DND-41 (cell line): ENCODE measurements around the gene ANKRD55.
"Not testable (repeated sequence)": the region's sequence is repeated elsewhere in the genome, so short reads cannot be mapped to it uniquely, and the experiment has no call there.

ENCODE experiments used
- ATAC-seq: fragments of 200-7000 bp; cut with Tn5 transposase; 3 replicates; pipeline ENCODE4 v1.9.1; 2021; ENCODE audit warnings: low read depth; ENCODE audit not compliant: insufficient read depth
- DNase-seq: peaks from one replicate; pipeline ENCODE4 v3.0.0-alpha.2; 2020
- H2AFZ ChIP-seq: 2 replicates; pipeline ENCODE4 v1.6.0; 2012; ENCODE audit warnings: low read depth, low read length
- H3K27ac ChIP-seq: 2 replicates; pipeline ENCODE4 v1.5.1; 2012; ENCODE audit warnings: low read length, inconsistent platforms
- H3K27me3 ChIP-seq: fragments of 200-600 bp; sonication (generic); 2 replicates; pipeline ENCODE4 v1.6.0; 2012; ENCODE audit warnings: low read length, mild to moderate bottlenecking, inconsistent platforms; ENCODE audit not compliant: insufficient read depth, poor library complexity
- H3K36me3 ChIP-seq: 2 replicates; pipeline ENCODE4 v1.5.1; 2012; ENCODE audit warnings: low read length, inconsistent platforms; ENCODE audit not compliant: insufficient read depth
- H3K4me1 ChIP-seq: 2 replicates; pipeline ENCODE4 v1.5.1; 2012; ENCODE audit warnings: mild to moderate bottlenecking, low read length; ENCODE audit not compliant: insufficient read depth
- H3K4me2 ChIP-seq: 2 replicates; pipeline ENCODE4 v1.6.0; 2012; ENCODE audit warnings: mild to moderate bottlenecking, moderate library complexity, low read length, inconsistent platforms; ENCODE audit not compliant: insufficient read depth
- H3K4me3 ChIP-seq, 2 experiments: fragments of 200-600 bp in 1 of 2; shearing (Covaris generic) in 1 of 2; 2 replicates each; pipeline ENCODE4 v1.5.1; 2012 to 2016; ENCODE audit warnings: inconsistent platforms in 2 of 2, low read length in 2 of 2, mild to moderate bottlenecking in 2 of 2, low read depth in 1 of 2, moderate library complexity in 1 of 2
- H3K79me2 ChIP-seq: 2 replicates; pipeline ENCODE4 v1.6.0; 2012; ENCODE audit warnings: low read length, inconsistent platforms; ENCODE audit not compliant: insufficient read depth
- H3K9ac ChIP-seq: 2 replicates; pipeline ENCODE4 v1.6.0; 2012; ENCODE audit warnings: low read depth, mild to moderate bottlenecking, inconsistent platforms, low read length, moderate library complexity
- H3K9me3 ChIP-seq: 2 replicates; pipeline ENCODE4 v1.5.1; 2012; ENCODE audit warnings: low read length, moderate library complexity, mild to moderate bottlenecking, inconsistent platforms; ENCODE audit not compliant: insufficient read depth, severe bottlenecking
- H4K20me1 ChIP-seq: 2 replicates; pipeline ENCODE4 v1.6.0; 2012; ENCODE audit warnings: low read length; ENCODE audit not compliant: insufficient read depth
- EZH2 ChIP-seq: IDR thresholded peaks from 3 replicates; pipeline ENCODE4 v1.6.1; 2012; ENCODE audit warnings: borderline replicate concordance, low read depth, mild to moderate bottlenecking, moderate library complexity, low read length, inconsistent platforms; ENCODE audit not compliant: severe bottlenecking
- TF ChIP-seq, protein P1 (sequence below): IDR thresholded peaks from 2 replicates; pipeline ENCODE4 v1.5.1; 2012; ENCODE audit warnings: borderline replicate concordance, low read length, moderate library complexity, mild to moderate bottlenecking; ENCODE audit not compliant: poor library complexity, severe bottlenecking; ENCODE audit errors: extremely low read depth

The ANKRD55 gene

DNA sequence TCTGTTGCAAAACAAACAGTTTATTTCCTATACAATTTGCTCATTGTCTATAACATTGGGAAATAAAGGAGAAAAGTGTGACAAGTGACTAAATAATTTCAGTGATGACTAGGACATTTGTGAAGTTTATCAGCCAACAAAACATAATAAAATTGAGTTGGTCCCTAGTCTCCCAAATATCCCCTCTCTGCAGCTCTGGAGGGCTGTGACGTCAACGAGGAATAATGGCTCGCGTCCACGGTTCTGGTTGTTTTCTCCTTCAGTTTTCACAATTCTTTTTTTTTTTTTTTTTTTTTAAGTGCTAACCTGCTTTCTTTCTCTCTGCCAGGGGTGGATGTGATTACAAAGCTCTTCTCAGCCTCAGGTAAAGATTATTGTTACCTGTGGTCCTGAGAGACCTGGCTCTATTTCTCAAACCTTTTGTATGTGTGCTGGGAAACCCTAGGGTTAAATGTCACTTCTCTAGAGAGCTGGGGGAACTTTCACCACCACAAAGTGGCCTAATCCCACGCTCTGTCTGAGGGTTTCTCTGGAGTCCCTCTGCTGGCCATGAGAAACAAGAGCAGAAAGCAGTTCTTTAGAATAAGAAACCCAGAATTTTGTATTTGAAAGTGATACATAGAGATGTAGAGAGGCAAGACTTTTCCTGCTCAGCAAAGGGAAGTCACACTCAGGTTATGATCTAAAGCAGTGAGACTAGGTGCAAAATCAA lies 36.2 kb upstream of the ANKRD55 start:
- TF ChIP-seq EZH2: no peak
- TF ChIP-seq, protein P1, sequence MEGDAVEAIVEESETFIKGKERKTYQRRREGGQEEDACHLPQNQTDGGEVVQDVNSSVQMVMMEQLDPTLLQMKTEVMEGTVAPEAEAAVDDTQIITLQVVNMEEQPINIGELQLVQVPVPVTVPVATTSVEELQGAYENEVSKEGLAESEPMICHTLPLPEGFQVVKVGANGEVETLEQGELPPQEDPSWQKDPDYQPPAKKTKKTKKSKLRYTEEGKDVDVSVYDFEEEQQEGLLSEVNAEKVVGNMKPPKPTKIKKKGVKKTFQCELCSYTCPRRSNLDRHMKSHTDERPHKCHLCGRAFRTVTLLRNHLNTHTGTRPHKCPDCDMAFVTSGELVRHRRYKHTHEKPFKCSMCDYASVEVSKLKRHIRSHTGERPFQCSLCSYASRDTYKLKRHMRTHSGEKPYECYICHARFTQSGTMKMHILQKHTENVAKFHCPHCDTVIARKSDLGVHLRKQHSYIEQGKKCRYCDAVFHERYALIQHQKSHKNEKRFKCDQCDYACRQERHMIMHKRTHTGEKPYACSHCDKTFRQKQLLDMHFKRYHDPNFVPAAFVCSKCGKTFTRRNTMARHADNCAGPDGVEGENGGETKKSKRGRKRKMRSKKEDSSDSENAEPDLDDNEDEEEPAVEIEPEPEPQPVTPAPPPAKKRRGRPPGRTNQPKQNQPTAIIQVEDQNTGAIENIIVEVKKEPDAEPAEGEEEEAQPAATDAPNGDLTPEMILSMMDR: peak; percentile 43
- Histone ChIP-seq H3K36me3 (no peaks in the 10 kb centered on the region), H3K9ac (no peak overlapping the region), H3K27ac (no peak overlapping the region), H2AFZ (no peak overlapping the region), H4K20me1 (no peaks in the 10 kb centered on the region), H3K79me2 (no peaks in the 10 kb centered on the region), H3K9me3 (no peaks in the 10 kb centered on the region), H3K4me1 (no peaks in the 10 kb centered on the region), H3K4me3 (no peak overlapping the region), H3K27me3 (peaks cover 4% of the 10 kb centered on the region), H3K4me2 (no peak overlapping the region)
- DNase-seq (no peak), ATAC-seq (no peak)

DNA sequence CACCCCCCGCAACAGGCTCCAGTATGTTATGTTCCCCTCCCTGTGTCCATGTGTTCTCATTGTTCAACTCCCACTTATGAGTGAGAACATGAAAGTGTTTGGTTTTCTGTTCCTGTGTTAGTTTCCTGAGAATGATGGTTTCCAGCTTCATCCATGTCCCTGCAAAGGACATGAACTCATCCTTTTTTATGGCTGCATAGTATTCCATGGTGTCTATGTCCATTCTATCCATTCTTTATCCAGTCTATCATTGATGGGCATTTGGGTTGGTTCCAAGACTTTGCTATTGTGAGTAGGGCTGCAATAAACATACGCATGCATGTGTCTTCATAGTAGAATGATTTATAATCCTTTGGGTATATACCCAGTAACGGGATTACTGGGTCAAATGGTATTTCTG lies 35.6 kb upstream of the ANKRD55 start:
- not testable (repeated sequence) for DNase-seq, H3K4me2 ChIP-seq, H3K27me3 ChIP-seq, H3K79me2 ChIP-seq, H3K4me3 ChIP-seq, H3K36me3 ChIP-seq, H4K20me1 ChIP-seq, H2AFZ ChIP-seq, H3K27ac ChIP-seq, H3K9me3 ChIP-seq, H3K4me1 ChIP-seq, H3K9ac ChIP-seq, ATAC-seq

DNA sequence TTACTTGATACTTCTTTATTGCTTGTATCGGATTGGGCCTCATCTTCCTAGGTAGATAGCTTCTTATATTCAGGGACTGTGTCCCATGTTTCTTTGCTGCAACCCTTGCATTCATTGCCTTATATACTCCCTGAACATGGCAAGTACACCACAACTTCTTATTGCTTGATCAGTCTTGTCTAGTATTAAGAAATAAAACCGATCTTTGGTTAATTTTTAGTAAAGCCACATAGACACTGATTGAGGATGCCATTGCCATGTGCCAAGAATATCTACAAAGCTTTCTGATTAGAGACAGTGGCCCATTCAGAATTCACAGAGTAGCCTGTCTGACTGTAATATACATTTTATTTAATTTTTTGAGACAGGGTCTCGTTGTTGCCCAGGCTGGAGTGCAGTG lies 34.7 kb upstream of the ANKRD55 start:
- ATAC-seq (no peak), DNase-seq (no peak)
- TF ChIP-seq, protein P1: no peak
- no peak for TF ChIP-seq EZH2
- Histone ChIP-seq H3K4me2 (no peak overlapping the region), H3K79me2 (no peaks in the 10 kb centered on the region), H3K9me3 (no peaks in the 10 kb centered on the region), H3K27ac (no peak overlapping the region), H3K4me1 (no peaks in the 10 kb centered on the region), H4K20me1 (no peaks in the 10 kb centered on the region), H3K9ac (no peak overlapping the region), H3K36me3 (no peaks in the 10 kb centered on the region), H3K4me3 (no peak overlapping the region), H3K27me3 (peaks cover 4% of the 10 kb centered on the region), H2AFZ (no peak overlapping the region)

DNA sequence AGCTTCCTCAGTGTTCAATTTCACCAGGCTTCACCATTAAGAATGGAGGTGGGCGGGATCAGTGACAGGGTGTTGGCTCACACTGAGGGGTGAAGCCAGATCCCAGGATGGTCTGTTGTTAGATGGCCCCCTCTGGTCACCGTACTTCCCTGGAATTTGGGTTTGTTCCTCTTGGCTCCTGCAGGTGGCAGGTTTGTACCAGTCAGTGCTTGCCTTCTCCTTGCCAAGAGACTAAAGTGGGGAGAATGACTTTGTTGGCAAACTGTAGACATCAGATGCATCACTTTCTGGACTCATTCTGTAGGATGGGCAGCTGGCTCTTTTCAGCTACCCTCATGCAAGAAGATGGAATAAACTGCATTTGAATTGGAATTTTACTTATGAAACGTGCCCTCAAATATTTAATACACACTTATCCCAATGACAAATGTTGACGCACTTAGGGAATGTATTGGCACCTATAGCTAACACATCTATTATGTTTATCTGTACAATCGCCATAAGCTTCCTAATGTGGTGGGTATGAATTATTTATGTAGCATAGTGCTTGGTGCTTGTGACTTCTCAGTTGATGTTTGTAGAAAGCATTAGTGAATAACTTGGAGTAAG lies 31.4 kb upstream of the ANKRD55 start:
- Histone ChIP-seq H3K4me1 (no peaks in the 10 kb centered on the region), H3K9me3 (no peaks in the 10 kb centered on the region), H2AFZ (no peak overlapping the region), H3K27ac (no peak overlapping the region), H3K9ac (no peak overlapping the region), H3K79me2 (no peaks in the 10 kb centered on the region), H3K27me3 (peaks cover 4% of the 10 kb centered on the region), H3K36me3 (no peaks in the 10 kb centered on the region), H4K20me1 (no peaks in the 10 kb centered on the region), H3K4me3 (no peak overlapping the region), H3K4me2 (no peak overlapping the region)
- TF ChIP-seq EZH2: no peak
- TF ChIP-seq, protein P1: peak; percentile 66
- DNase-seq (peak; percentile 17), ATAC-seq (peak; percentile 52; the same call in 2 of the 3 replicates)
